Fibroblast of mammary gland (primary cell): ENCODE data around the gene VPS9D1.

Source experiments
- DNase-seq: peaks from one replicate; pipeline ENCODE4 v3.0.0-alpha.2; 2010; ENCODE audit warnings: low read depth
- H3K4me3 ChIP-seq: 2 replicates; pipeline ENCODE4 v1.5.1; 2011; ENCODE audit warnings: low read depth, mild to moderate bottlenecking, low read length, moderate library complexity; ENCODE audit not compliant: control insufficient read depth
- CTCF ChIP-seq: conservative IDR thresholded peaks from 2 replicates; pipeline ENCODE4 v1.5.1; 2011; ENCODE audit warnings: low read depth, low read length, inconsistent platforms; ENCODE audit not compliant: control insufficient read depth, insufficient read depth

Gene VPS9D1

DNA sequence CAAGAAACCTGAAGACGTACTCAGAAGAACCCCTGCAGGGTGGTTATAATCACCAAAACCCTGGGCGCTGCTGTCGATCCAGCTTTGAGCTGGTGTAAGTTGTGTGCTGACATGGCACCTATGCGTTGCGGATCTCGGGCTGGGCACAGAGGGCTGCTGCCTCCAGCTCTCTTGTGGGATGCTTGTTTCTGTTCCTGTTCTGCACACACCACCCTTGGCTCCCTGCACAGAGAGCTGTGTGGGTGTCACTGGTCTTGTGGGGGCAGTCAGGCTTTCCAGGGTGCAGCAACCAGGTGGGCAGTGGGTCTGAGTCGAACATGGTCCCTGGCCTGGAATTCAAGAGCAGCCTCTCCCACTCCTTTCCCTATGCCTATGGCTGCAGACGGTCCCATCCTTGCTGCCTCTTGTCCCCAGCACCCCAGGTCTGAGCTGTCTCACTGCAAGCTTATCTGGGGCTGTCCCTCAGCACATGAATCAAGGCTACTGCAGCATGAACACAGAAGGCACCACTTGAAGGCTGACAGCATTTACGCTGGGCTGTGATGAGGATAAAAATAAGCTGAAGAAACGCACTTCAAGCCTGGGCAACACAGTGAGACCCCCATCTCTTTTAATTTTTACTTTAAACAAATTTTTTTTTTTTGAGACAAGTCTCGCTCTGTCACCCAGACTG, 20.8 kb upstream of the VPS9D1 start:
- no peak overlapping the region for H3K4me3 ChIP-seq
- TF ChIP-seq CTCF: no peak
- DNase-seq: no peak

GRCh38 chr16:89739383-89739782, 18.7 kb upstream of the VPS9D1 start:
- no peak overlapping the region for H3K4me3 ChIP-seq
- DNase-seq: no peak
- no peak for TF ChIP-seq CTCF

DNA sequence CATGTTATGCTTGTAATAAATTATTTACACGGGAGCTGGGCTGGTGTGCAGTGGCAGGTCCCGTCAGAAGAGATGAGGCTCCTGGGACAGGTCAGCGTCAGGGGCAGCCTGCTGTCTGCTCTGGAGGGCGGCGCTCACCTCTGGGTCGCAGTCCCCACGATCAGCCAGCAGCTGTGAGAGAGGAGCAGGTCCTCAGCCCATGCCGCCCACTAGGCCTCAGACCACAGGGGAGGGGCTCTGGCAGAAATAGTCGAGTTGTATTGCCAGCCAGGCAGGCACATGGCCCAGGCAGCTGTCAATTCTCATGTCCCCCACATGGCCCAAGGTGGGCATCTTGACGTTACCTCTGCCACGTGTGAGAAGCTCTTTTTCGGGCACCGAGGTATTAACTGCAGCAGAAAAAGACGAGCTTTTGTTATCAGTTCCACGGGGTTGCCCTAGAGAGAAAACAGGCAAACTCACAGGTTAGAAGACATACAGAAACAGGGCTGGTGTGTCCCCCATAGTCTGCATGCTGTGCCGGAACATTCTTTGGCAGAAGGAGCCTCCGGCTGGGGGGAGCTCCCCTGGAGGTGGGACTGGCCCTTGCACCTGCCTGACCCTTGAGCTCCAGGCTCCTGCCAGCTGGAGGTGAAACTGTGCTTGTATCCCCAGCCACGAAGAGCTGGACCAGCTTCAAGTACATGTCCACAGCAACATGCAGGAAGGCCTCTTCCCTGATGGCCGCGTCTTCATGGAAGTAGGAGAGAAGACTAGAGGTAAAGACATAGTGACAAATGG, 18.0 kb upstream of the VPS9D1 start:
- no peak overlapping the region for H3K4me3 ChIP-seq
- DNase-seq: no peak
- no peak for TF ChIP-seq CTCF

- no peak for DNase-seq
- no peak overlapping the region for H3K4me3 ChIP-seq
- no peak for TF ChIP-seq CTCF
Measured at GRCh38 chr16:89738072-89738377, 17.3 kb upstream of the VPS9D1 start.

- DNase-seq: no peak
- no peak overlapping the region for H3K4me3 ChIP-seq
- TF ChIP-seq CTCF: no peak
Measured at GRCh38 chr16:89737341-89738071, 16.8 kb upstream of the VPS9D1 start.

DNA sequence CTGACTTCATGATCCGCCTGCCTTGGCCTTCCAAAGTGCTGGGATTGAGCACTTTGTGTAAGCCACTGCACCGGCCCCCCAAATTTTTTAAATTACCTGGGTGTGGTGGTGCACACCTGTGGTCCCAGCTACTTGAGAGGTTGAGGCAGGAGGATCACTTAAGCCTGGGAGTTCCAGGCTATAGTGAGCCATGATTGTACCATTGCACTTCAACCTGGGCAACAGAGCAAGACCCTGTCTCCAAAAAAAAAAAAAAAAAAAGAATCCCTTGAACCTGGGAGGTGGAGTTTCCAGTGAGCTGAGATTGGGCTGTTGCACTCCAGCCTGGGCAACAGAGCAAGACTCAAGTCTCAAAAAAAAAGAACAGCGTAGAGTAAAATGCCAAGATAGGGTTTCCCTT, 15.9 kb upstream of the VPS9D1 start:
- TF ChIP-seq CTCF: no peak
- DNase-seq: no peak
- no peak overlapping the region for H3K4me3 ChIP-seq
